Retinal pigment epithelial cell (primary cell): ENCODE measurements around the gene SMIM44.

Experiments
- DNase-seq: peaks from one replicate; pipeline ENCODE4 v3.0.0-alpha.2; 2010; ENCODE audit warnings: low read depth
- H3K4me3 ChIP-seq: 2 replicates; pipeline ENCODE4 v1.5.1; 2011; ENCODE audit warnings: mild to moderate bottlenecking, low read length, control low read depth, moderate library complexity
- TF ChIP-seq, protein P1 (sequence below): conservative IDR thresholded peaks from 2 replicates; pipeline ENCODE4 v1.5.1; 2011; ENCODE audit warnings: low read depth, low read length, control low read depth, inconsistent platforms

Gene SMIM44

DNA sequence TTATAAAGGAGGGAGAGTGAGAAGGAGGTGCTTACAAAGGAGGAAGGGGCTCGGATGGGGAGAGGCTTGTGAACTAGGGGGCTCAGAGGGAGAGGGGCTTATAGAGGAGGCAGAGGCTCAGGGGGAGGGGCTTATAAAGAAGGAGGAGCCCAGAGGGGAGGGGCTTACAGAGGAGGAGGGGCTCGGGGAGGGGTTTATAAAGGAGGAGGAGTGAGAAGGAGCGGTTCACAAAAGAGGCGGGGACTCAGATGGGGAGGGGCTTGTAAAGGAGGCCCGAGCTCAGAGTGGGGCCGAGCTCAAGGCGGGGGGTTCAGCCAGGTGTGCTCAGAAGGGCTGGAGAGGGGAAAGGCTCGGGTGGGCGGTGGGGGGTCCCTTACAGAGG lies 3.4 kb downstream of the SMIM44 start:
- no peak for DNase-seq
- H3K4me3 ChIP-seq: no peak overlapping the region
- TF ChIP-seq, protein P1, sequence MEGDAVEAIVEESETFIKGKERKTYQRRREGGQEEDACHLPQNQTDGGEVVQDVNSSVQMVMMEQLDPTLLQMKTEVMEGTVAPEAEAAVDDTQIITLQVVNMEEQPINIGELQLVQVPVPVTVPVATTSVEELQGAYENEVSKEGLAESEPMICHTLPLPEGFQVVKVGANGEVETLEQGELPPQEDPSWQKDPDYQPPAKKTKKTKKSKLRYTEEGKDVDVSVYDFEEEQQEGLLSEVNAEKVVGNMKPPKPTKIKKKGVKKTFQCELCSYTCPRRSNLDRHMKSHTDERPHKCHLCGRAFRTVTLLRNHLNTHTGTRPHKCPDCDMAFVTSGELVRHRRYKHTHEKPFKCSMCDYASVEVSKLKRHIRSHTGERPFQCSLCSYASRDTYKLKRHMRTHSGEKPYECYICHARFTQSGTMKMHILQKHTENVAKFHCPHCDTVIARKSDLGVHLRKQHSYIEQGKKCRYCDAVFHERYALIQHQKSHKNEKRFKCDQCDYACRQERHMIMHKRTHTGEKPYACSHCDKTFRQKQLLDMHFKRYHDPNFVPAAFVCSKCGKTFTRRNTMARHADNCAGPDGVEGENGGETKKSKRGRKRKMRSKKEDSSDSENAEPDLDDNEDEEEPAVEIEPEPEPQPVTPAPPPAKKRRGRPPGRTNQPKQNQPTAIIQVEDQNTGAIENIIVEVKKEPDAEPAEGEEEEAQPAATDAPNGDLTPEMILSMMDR: no peak

DNA sequence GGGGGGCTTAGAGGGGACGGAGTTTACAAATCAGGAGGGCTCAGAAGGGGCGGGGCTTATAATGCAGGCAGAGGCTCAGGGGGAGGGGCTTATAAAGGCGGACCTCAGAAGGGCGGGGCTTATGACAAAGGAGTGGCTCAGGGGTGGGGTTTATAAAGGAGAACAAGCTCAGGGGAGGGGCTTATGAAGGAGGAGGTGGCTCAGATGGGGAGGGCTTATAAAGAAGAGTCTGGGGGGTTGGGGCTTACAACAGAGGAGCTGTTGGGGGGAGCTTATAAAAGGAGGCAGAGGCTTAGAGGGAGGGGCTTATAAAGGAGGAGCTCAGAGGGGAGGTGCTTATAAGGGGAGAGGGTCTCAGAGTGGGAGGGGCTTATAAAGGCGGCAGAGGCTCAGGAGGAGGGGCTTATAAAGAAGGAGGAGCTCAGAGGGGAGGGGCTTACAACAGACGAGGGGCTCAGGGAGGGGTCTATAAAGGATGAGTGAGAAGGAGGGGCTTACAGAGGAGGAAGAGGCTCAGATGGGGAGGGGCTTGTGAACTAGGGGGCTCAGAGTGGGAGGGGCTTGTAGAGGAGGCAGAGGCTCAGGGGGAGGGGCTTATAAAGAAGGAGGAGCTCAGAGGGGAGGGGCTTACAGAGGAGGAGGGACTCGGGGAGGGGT lies 3.9 kb downstream of the SMIM44 start:
- no peak overlapping the region for H3K4me3 ChIP-seq
- TF ChIP-seq, protein P1: no peak
- DNase-seq: no peak

DNA sequence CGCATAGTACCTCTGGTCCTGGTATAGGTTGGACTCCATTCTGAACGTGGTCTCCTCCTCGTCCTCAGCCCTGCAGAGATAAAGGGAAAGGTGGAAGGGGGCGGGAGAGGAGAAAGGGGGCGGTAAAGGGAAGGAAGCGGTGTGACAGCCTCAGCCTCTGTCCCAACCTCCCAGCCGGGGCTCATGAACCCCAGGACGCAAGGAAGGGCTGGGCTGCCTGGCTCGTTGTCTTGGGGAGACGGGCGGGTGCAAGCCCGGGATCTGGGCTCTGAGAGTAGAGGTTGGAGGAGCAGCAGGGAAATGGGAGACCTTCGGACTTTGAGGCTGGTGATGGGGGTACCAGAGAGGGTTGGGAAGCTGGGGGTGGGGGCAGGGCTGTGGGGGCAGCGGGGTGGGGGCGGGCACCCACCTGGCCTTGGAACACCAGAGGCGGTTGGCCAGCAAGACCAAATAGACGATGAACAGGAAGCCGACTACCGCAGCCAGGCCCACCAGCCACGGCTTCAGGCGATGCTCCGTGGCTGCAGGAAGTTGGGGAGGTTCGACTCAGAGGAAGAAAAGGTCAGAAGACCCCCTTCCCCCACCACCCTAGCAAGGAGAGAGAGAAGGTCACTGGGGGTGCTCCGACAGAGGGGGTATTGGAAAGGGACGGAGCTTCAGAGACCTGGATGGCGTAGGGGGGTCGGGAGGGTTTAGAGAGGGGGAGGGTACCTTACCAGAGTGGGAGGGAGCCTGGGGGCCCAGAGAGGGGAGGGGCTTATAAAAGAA lies 4.6 kb downstream of the SMIM44 start:
- no peak for DNase-seq
- TF ChIP-seq, protein P1: no peak
- H3K4me3 ChIP-seq: no peak overlapping the region

DNA sequence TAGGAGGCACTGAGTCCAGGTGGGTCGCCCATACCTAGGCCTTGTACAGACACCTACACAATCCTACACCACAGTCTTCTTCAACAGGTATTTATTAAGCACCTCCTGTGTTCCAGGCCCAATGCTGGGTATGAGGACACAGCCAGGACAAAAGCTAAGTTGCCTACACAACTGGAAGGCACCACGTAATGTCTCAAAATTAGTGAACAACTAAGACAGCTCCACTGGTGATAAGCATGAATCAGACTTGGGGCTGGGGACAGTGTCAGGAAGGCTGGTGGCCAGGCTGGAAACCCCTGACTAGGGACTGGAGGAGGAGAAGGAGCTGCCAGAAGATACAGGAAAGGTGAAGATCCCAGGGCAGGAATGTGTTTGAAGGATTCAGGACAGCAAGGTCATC lies 5.3 kb downstream of the SMIM44 start:
- TF ChIP-seq, protein P1: no peak
- no peak overlapping the region for H3K4me3 ChIP-seq

DNA sequence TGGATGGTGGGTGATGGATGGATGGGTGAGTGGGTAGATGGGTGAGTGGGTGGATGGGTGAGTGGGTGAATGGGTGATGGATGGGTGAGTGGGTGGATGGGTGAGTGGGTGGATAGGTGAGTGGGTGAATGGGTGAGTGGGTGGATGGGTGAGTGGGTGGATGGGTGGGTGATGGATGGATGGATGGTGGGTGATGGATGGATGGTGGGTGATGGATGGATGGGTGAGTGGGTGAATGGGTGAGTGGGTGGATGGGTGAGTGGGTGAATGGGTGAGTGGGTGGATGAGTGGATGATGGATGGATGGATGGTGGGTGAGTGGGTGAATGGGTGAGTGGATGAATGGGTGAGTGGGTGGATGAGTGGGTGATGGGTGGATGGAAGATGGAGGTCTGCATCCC lies 5.7 kb downstream of the SMIM44 start:
- no peak for DNase-seq
- no peak overlapping the region for H3K4me3 ChIP-seq
- TF ChIP-seq, protein P1: no peak

More for the DNA sequence above, 5.3 kb downstream of the SMIM44 start:
- DNase-seq: no peak

DNA sequence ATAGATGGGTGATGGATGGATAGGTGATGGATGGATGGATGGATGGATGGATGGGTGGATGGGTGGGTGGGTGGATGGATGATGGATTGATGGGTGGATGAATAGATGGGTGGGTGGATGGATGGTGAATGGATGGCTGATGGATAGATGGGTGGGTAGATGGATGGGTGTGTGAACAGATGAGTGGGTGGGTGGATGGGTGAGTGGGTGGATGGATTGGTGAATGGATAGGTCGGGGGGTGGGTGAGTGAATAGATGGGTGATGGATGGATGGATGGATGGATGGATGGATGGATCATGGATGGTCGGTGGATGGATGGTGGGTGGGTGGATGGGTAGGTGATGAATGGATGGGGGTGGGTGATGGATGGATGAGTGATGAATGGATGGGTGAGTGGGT lies 6.4 kb downstream of the SMIM44 start:
- no peak overlapping the region for H3K4me3 ChIP-seq
- TF ChIP-seq, protein P1: no peak
- no peak for DNase-seq

DNA sequence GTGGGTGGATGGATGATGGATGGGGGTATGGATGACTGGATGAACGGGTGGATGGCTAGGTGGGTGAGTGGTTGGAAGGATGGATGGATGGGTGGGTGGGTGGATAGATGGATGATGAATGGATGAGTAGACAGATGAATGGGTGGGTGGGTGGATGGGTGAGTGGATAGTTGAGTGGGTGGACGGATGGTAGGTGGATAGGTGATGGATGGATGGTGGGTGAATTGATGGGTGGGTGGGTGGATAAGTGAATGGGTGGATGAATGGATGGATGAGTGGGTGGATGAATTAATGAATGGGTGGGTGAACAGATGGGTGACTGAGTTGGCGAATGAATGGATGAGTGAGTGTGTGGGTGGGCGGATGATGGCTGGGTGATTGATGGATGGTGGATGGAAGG lies 7.8 kb downstream of the SMIM44 start:
- no peak for DNase-seq
- no peak overlapping the region for H3K4me3 ChIP-seq
- TF ChIP-seq, protein P1: no peak
